Measurements from ENCODE around the gene CELSR2.

The CELSR2 gene

GRCh38 chr1:109208394-109208793 is 40.9 kb upstream of the CELSR2 start:
- H3K27me3 ChIP-seq (ENCODE audit: control insufficient read depth, low read length), result no peaks in the 10 kb centered on the region
- no peak overlapping the region for H3K4me3 ChIP-seq (ENCODE audit: low read length)
- no peaks in the 10 kb centered on the region for H3K79me2 ChIP-seq (ENCODE audit: control insufficient read depth, low read length)
- no peaks in the 10 kb centered on the region for H4K20me1 ChIP-seq (ENCODE audit: control insufficient read depth, insufficient read depth, low read depth, low read length)
- no peak for TF ChIP-seq EZH2phosphoT487 (IDR thresholded peaks at IDR 0.05; ENCODE audit: borderline replicate concordance, low read length)
- TF ChIP-seq CTCF (IDR thresholded peaks at IDR 0.05; ENCODE audit: low read depth, low read length, poor library complexity, severe bottlenecking), result no peak
- H3K9me2 ChIP-seq (replicated peaks; ENCODE audit: control insufficient read depth, low read length), result no peaks in the 10 kb centered on the region
- H3K4me2 ChIP-seq (ENCODE audit: low read length), result no peak overlapping the region
- peaks cover 10% of the 10 kb centered on the region for H3K4me1 ChIP-seq (ENCODE audit: control insufficient read depth, low read length)
- H3K9me3 ChIP-seq (ENCODE audit: control insufficient read depth, insufficient read depth, low read length), result no peaks in the 10 kb centered on the region
- no peaks in the 10 kb centered on the region for H3F3A ChIP-seq (ENCODE audit: control insufficient read depth, insufficient read depth)
- H3K27ac ChIP-seq (ENCODE audit: low read depth, low read length), result no peak overlapping the region
- no peaks in the 10 kb centered on the region for H3K36me3 ChIP-seq (ENCODE audit: control insufficient read depth, low read length)

GRCh38 chr1:109208836-109209463 is 40.4 kb upstream of the CELSR2 start:
- no peak for TF ChIP-seq EZH2phosphoT487 (IDR thresholded peaks at IDR 0.05; ENCODE audit: borderline replicate concordance, low read length)
- no peak for TF ChIP-seq CTCF (IDR thresholded peaks at IDR 0.05; ENCODE audit: low read depth, low read length, poor library complexity, severe bottlenecking)
- Histone ChIP-seq H4K20me1 (ENCODE audit: control insufficient read depth, insufficient read depth, low read depth, low read length) (no peaks in the 10 kb centered on the region), H3K79me2 (ENCODE audit: control insufficient read depth, low read length) (peaks cover 3% of the 10 kb centered on the region), H3K4me3 (ENCODE audit: low read length) (no peak overlapping the region), H3K9me3 (ENCODE audit: control insufficient read depth, insufficient read depth, low read length) (no peaks in the 10 kb centered on the region), H3K36me3 (ENCODE audit: control insufficient read depth, low read length) (peaks cover under 1% of the 10 kb centered on the region; the same call in 1 of the 2 replicates), H3F3A (ENCODE audit: control insufficient read depth, insufficient read depth) (no peaks in the 10 kb centered on the region), H3K27ac (ENCODE audit: low read depth, low read length) (no peak overlapping the region), H3K27me3 (ENCODE audit: control insufficient read depth, low read length) (no peaks in the 10 kb centered on the region), H3K9me2 (replicated peaks; ENCODE audit: control insufficient read depth, low read length) (no peaks in the 10 kb centered on the region), H3K4me2 (ENCODE audit: low read length) (no peak overlapping the region), H3K4me1 (ENCODE audit: control insufficient read depth, low read length) (peaks cover 11% of the 10 kb centered on the region)

DNA sequence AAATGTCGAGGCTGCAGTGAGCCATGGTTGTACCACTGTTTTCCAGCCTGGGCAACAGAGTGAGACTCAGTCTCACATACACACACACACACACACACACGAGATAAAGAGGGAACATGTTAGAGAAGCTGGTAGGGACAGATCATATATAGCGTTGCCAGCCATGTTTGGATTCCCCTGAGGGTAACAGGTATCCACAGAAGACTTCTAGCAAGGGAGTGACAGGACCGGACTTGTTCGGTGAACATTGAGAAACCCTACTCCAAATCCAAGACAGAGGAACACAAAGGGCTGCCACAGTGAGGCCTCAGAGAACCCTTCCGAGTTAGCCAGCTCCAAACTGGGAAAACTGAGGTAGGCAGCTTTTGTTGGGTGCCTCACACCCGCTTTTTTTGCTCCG is 39.3 kb upstream of the CELSR2 start:
- Histone ChIP-seq H4K20me1 (ENCODE audit: control insufficient read depth, insufficient read depth, low read depth, low read length) (no peaks in the 10 kb centered on the region), H3K4me3 (ENCODE audit: low read length) (no peak overlapping the region), H3K79me2 (ENCODE audit: control insufficient read depth, low read length) (peaks cover 14% of the 10 kb centered on the region), H3K36me3 (ENCODE audit: control insufficient read depth, low read length) (peaks cover 10% of the 10 kb centered on the region), H3K9me2 (replicated peaks; ENCODE audit: control insufficient read depth, low read length) (no peaks in the 10 kb centered on the region), H3K4me2 (ENCODE audit: low read length) (no peak overlapping the region), H3F3A (ENCODE audit: control insufficient read depth, insufficient read depth) (no peaks in the 10 kb centered on the region), H3K4me1 (ENCODE audit: control insufficient read depth, low read length) (peaks cover 13% of the 10 kb centered on the region), H3K27me3 (ENCODE audit: control insufficient read depth, low read length) (no peaks in the 10 kb centered on the region), H3K27ac (ENCODE audit: low read depth, low read length) (no peak overlapping the region), H3K9me3 (ENCODE audit: control insufficient read depth, insufficient read depth, low read length) (no peaks in the 10 kb centered on the region)
- TF ChIP-seq EZH2phosphoT487 (IDR thresholded peaks at IDR 0.05; ENCODE audit: borderline replicate concordance, low read length), result no peak

DNA sequence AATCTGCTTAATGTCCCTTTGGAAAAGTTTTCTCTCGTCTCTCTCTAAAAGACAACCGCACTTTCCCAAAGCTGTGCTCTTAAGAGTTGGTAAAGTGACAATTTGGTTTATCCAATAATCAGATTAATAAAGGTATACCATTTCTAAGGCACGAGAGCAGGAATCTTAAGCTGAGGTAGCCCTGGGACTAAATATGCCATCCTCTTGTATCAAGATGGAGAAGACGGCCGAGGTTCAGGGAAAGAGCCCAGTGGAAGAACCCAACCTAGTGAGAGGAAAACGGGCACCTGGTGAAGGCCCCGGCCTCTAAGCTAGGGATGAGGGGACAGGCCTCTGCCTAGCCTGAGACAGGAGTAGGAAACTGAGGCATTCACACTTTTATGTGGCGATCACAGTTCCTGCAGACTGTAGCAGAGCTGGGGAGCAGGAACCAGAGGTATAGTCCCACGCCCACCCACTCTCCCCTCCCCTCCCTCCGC is 36.0 kb upstream of the CELSR2 start:
- no peaks in the 10 kb centered on the region for H3K9me2 ChIP-seq (replicated peaks; ENCODE audit: control insufficient read depth, low read length)
- peak overlapping the region; percentile 82 for H3K4me2 ChIP-seq (ENCODE audit: low read length)
- no peak for TF ChIP-seq EZH2phosphoT487 (IDR thresholded peaks at IDR 0.05; ENCODE audit: borderline replicate concordance, low read length)
- TF ChIP-seq CTCF (IDR thresholded peaks at IDR 0.05; ENCODE audit: low read depth, low read length, poor library complexity, severe bottlenecking), result no peak
- no peaks in the 10 kb centered on the region for H3K27me3 ChIP-seq (ENCODE audit: control insufficient read depth, low read length)
- H3K9me3 ChIP-seq (ENCODE audit: control insufficient read depth, insufficient read depth, low read length), result no peaks in the 10 kb centered on the region
- peak overlapping the region; percentile 89 for H3K4me3 ChIP-seq (ENCODE audit: low read length)
- H4K20me1 ChIP-seq (ENCODE audit: control insufficient read depth, insufficient read depth, low read depth, low read length), result peaks cover 6% of the 10 kb centered on the region; the same call in 1 of the 2 replicates
- peaks cover 32% of the 10 kb centered on the region for H3K36me3 ChIP-seq (ENCODE audit: control insufficient read depth, low read length)
- no peak overlapping the region for H3K27ac ChIP-seq (ENCODE audit: low read depth, low read length)
- peaks cover 46% of the 10 kb centered on the region for H3K79me2 ChIP-seq (ENCODE audit: control insufficient read depth, low read length)
- H3F3A ChIP-seq (ENCODE audit: control insufficient read depth, insufficient read depth), result no peaks in the 10 kb centered on the region
- peaks cover 29% of the 10 kb centered on the region for H3K4me1 ChIP-seq (ENCODE audit: control insufficient read depth, low read length)
